OCI-LY1 (cell line): Measurements from ENCODE around the gene NAA40.

Experiments
- H2AFZ ChIP-seq: fragments of 200-600 bp; sonication (generic), shearing (Covaris generic); 2 replicates; pipeline ENCODE4 v1.6.0; 2014; ENCODE audit warnings: antibody characterized with exemption, mild to moderate bottlenecking, low read length
- H3F3A ChIP-seq: fragments of 200-600 bp; sonication (generic), shearing (Covaris generic); 2 replicates; pipeline ENCODE4 v1.6.0; 2014; ENCODE audit warnings: mild to moderate bottlenecking, antibody characterized with exemption, low read length, moderate library complexity; ENCODE audit not compliant: insufficient read depth
- H3K27ac ChIP-seq: fragments of 200-600 bp; sonication (generic); 2 replicates; pipeline ENCODE4 v1.5.1; 2014; ENCODE audit warnings: low read length, mixed run types, mild to moderate bottlenecking, low read depth; ENCODE audit not compliant: poor library complexity, severe bottlenecking
- H3K27me3 ChIP-seq: fragments of 200-600 bp; sonication (generic); 2 replicates; pipeline ENCODE4 v1.6.0; 2014; ENCODE audit warnings: antibody characterized with exemption, mild to moderate bottlenecking, low read length, moderate library complexity; ENCODE audit not compliant: insufficient read depth
- H3K36me3 ChIP-seq: fragments of 200-600 bp; sonication (generic); 2 replicates; pipeline ENCODE4 v1.6.1; 2014; ENCODE audit warnings: mild to moderate bottlenecking, antibody characterized with exemption, low read length, moderate library complexity, mixed read lengths; ENCODE audit not compliant: insufficient read depth
- H3K4me1 ChIP-seq: fragments of 200-600 bp; sonication (generic); 2 replicates; pipeline ENCODE4 v1.5.1; 2014; ENCODE audit warnings: mild to moderate bottlenecking, low read length, moderate library complexity; ENCODE audit not compliant: insufficient read depth, severe bottlenecking
- H3K4me2 ChIP-seq: fragments of 200-600 bp; sonication (generic), shearing (Covaris generic); 2 replicates; pipeline ENCODE4 v1.6.1; 2014; ENCODE audit warnings: low read length
- H3K4me3 ChIP-seq: fragments of 200-600 bp; sonication (generic); 2 replicates; pipeline ENCODE4 v1.5.1; 2014; ENCODE audit warnings: low read length, low read depth, mild to moderate bottlenecking, mixed read lengths; ENCODE audit not compliant: poor library complexity, severe bottlenecking
- H3K79me2 ChIP-seq: fragments of 200-600 bp; shearing (Covaris generic); 2 replicates; pipeline ENCODE4 v1.6.1; 2016; ENCODE audit warnings: mixed run types, low read length, mixed read lengths; ENCODE audit not compliant: insufficient read depth
- H3K9ac ChIP-seq: fragments of 200-600 bp; sonication (generic), shearing (Covaris generic); 2 replicates; pipeline ENCODE4 v1.6.1; 2014; ENCODE audit warnings: mild to moderate bottlenecking, low read length, mixed read lengths
- H3K9me2 ChIP-seq: fragments of 200-600 bp; sonication (generic), shearing (Covaris generic); 2 replicates; pipeline ENCODE4 v1.6.1; 2014; ENCODE audit warnings: low read depth, mild to moderate bottlenecking, low read length, mixed read lengths
- H3K9me3 ChIP-seq: fragments of 200-600 bp; shearing (Covaris generic); 2 replicates; pipeline ENCODE4 v1.6.1; 2014; ENCODE audit warnings: low read length, mixed read lengths
- H4K20me1 ChIP-seq: fragments of 200-600 bp; sonication (generic), shearing (Covaris generic); 2 replicates; pipeline ENCODE4 v1.6.0; 2016; ENCODE audit warnings: mild to moderate bottlenecking, low read length; ENCODE audit not compliant: insufficient read depth
- EZH2 ChIP-seq: fragments of 200-600 bp; sonication (generic), shearing (Covaris generic); IDR thresholded peaks from 2 replicates; pipeline ENCODE4 v1.8.0; 2017; ENCODE audit warnings: borderline replicate concordance, mixed run types, mild to moderate bottlenecking, antibody characterized with exemption, low read length, moderate library complexity, mixed read lengths
- TF ChIP-seq, protein P1 (sequence below): fragments of 200-600 bp; sonication (generic), shearing (Covaris generic); IDR thresholded peaks from 2 replicates; pipeline ENCODE4 v1.5.1; 2017; ENCODE audit warnings: mild to moderate bottlenecking, antibody characterized with exemption, low read length, moderate library complexity, mixed read lengths

NAA40 gene

GRCh38 chr11:63997104-63997700, 58.4 kb downstream of the NAA40 start:
- H4K20me1 ChIP-seq: no peaks in the 10 kb centered on the region
- no peaks in the 10 kb centered on the region for H3K9me3 ChIP-seq
- no peak overlapping the region for H2AFZ ChIP-seq
- no peak overlapping the region for H3K4me2 ChIP-seq
- H3K9me2 ChIP-seq: no peaks in the 10 kb centered on the region
- peaks cover 49% of the 10 kb centered on the region for H3K36me3 ChIP-seq
- no peaks in the 10 kb centered on the region for H3F3A ChIP-seq
- no peak overlapping the region for H3K9ac ChIP-seq
- no peak overlapping the region for H3K4me3 ChIP-seq
- peaks cover 21% of the 10 kb centered on the region for H3K4me1 ChIP-seq
- no peak for TF ChIP-seq EZH2
- TF ChIP-seq, protein P1, sequence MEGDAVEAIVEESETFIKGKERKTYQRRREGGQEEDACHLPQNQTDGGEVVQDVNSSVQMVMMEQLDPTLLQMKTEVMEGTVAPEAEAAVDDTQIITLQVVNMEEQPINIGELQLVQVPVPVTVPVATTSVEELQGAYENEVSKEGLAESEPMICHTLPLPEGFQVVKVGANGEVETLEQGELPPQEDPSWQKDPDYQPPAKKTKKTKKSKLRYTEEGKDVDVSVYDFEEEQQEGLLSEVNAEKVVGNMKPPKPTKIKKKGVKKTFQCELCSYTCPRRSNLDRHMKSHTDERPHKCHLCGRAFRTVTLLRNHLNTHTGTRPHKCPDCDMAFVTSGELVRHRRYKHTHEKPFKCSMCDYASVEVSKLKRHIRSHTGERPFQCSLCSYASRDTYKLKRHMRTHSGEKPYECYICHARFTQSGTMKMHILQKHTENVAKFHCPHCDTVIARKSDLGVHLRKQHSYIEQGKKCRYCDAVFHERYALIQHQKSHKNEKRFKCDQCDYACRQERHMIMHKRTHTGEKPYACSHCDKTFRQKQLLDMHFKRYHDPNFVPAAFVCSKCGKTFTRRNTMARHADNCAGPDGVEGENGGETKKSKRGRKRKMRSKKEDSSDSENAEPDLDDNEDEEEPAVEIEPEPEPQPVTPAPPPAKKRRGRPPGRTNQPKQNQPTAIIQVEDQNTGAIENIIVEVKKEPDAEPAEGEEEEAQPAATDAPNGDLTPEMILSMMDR: no peak
- no peak overlapping the region for H3K27ac ChIP-seq
- H3K79me2 ChIP-seq: no peaks in the 10 kb centered on the region
- H3K27me3 ChIP-seq: no peaks in the 10 kb centered on the region

- H3F3A ChIP-seq: no peaks in the 10 kb centered on the region
- H3K4me2 ChIP-seq: no peak overlapping the region
- no peak overlapping the region for H3K27ac ChIP-seq
- no peak overlapping the region for H3K4me3 ChIP-seq
- H4K20me1 ChIP-seq: no peaks in the 10 kb centered on the region
- H3K9me2 ChIP-seq: no peaks in the 10 kb centered on the region
- no peaks in the 10 kb centered on the region for H3K9me3 ChIP-seq
- H2AFZ ChIP-seq: no peak overlapping the region
- H3K79me2 ChIP-seq: no peaks in the 10 kb centered on the region
- peaks cover 49% of the 10 kb centered on the region for H3K36me3 ChIP-seq
- no peak overlapping the region for H3K9ac ChIP-seq
- no peaks in the 10 kb centered on the region for H3K27me3 ChIP-seq
- TF ChIP-seq EZH2: no peak
- TF ChIP-seq, protein P1: no peak
- H3K4me1 ChIP-seq: peaks cover 21% of the 10 kb centered on the region
Observed at GRCh38 chr11:63997801-63998337, 59.1 kb downstream of the NAA40 start.

GRCh38 chr11:63998558-63999348, 60.0 kb downstream of the NAA40 start:
- Histone ChIP-seq H3K79me2 (no peaks in the 10 kb centered on the region), H3F3A (no peaks in the 10 kb centered on the region), H3K9me2 (no peaks in the 10 kb centered on the region), H2AFZ (no peak overlapping the region), H3K27ac (no peak overlapping the region), H4K20me1 (no peaks in the 10 kb centered on the region), H3K9ac (no peak overlapping the region), H3K4me2 (peak overlapping the region; percentile 21; the same call in 1 of the 2 replicates), H3K27me3 (0 out of 2 replicates have a peak, but pooled peaks cover under 1% of the 10 kb centered on the region), H3K9me3 (no peaks in the 10 kb centered on the region), H3K36me3 (peaks cover 43% of the 10 kb centered on the region), H3K4me3 (peak overlapping the region; percentile 27), H3K4me1 (peaks cover 21% of the 10 kb centered on the region)
- no peak for TF ChIP-seq EZH2
- TF ChIP-seq, protein P1: peak; percentile 13; the same call in 1 of the 2 replicates
